Keratinocyte (primary cell): Measurements from ENCODE around the gene GPT2.

Source experiments
- CTCF ChIP-seq, 3 experiments: IDR thresholded peaks in 1 of 3; conservative IDR thresholded peaks in 1 of 3; optimal IDR thresholded peaks in 1 of 3; 2 replicates in 2 of 3; 3 replicates in 1 of 3; pipeline versions ENCODE3 to v1.5.1; 2011; ENCODE audit warnings: low read length in 3 of 3, mild to moderate bottlenecking in 3 of 3, moderate library complexity in 2 of 3, control low read depth in 1 of 3, inconsistent platforms in 1 of 3; ENCODE audit not compliant: insufficient read depth in 2 of 3; ENCODE audit errors: extremely low read depth in 1 of 3
- EZH2 ChIP-seq: IDR thresholded peaks from one replicate; pipeline ENCODE4 v1.6.1; 2012; ENCODE audit warnings: inconsistent platforms, mild to moderate bottlenecking, low read length, moderate library complexity

DNA sequence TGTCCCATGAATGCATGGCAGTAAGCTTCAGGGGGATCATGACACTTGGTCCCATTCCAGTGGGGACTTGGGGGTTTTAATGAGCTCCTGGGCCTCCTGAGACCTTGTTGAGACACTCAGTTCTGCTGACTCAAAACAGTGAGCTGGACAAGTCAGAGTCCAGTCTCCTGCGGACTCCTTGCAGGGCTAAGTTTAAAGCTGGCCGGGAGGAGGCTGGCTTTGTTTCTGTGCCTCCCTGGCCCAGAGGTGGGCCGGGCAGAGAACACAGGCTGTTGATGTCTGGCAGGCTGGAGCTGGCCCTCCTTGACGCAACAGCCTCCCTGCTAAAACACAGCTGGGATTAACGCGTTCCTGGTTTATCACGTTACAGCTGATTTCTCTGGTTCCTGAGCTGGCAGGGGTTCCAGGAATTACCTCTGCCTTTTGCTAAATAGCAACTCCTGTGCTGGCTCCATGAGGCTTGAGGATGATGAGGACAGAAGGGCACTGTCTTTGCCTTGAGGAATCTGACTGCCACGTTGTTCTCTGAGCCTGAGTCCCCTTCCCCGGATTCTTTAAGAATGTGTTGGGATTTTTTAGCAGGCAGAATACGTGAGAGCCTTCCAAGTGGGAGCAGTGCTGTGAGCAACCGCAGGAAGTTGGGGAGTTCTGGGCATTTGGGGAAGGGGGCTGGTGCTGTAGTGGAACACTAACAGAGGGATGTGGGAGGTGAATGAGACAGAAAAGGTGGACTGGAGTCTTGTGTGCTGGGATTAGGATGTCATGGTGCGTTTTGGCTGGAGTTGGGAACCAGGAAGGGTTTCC lies 2.0 kb downstream of the GPT2 start:
- no peak for TF ChIP-seq EZH2
- no peak for TF ChIP-seq CTCF (optimal IDR thresholded peaks at IDR 0.05 in 1 of 3, IDR thresholded peaks at IDR 0.05 in 1 of 3, conservative IDR thresholded peaks at IDR 0.05 in 1 of 3; ENCODE audit: extremely low read depth in 1 of 3, insufficient read depth in 2 of 3, low read length in 3 of 3)
